ENCODE measurements around the gene PROC. TPM values are rescaled to one million over a fixed set of nuclear protein-coding genes. Genes with fewer than 3 reads are reported as not detected.

PROC gene
- total and polyA plus RNA-seq, 10 donors, result 0.16 to 0.52 (median 0.21) TPM; not detected in 7

DNA sequence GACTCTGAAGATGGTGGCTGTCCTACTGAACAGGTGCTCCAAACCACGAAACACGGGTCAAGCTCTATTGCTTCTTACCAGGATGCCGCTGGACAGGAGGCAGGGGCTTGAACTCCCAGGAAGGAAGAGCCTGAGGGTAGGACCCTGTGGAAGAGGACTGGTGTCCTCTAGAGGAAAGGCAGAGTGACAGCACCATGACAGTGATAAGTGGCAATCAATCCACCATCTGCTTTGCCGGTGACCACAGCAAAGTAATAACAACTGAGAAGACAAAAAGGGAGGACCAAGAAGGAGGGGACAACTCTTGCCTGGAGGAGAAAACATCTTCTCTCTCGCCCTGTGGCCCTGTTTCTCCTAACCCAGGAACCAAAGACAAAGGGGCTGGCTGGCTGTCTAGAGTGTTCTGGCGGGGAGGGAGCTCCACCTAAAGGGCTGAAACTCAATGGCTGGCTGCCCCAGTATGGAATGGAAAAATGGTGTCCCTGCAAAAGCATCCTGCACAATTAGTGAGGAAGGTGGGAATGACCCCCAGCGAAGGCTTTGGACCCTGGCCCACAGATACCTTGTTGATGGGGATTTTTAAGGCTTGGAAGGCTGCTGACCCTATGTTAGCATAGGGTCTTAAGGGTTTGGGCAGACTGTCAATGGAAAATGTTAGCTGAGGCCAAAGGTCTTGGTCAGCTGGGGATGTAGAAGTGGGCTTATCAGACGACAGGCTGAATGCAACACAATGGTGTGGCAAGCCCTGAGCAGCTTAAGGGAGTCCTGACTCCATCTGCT lies 35.4 kb downstream of the PROC start:
- DNase-seq, result no peak
- H3K36me3 ChIP-seq, result peaks cover 0 to 24% (median 0%) of the 10 kb centered on the region in 6 donors
- H3K4me3 ChIP-seq, result no peak overlapping the region
- H3K27me3 ChIP-seq (replicated peaks in 1 of 7), result no peaks in the 10 kb centered on the region
- 89 to 95% (median 91%) methylated on average over 8 of the region's 8 CpGs for WGBS, 5 donors
- no peak for TF ChIP-seq POLR2A (IDR thresholded peaks at IDR 0.05)
- TF ChIP-seq POLR2AphosphoS5 (IDR thresholded peaks at IDR 0.05), result no peak
- TF ChIP-seq, protein P1, sequence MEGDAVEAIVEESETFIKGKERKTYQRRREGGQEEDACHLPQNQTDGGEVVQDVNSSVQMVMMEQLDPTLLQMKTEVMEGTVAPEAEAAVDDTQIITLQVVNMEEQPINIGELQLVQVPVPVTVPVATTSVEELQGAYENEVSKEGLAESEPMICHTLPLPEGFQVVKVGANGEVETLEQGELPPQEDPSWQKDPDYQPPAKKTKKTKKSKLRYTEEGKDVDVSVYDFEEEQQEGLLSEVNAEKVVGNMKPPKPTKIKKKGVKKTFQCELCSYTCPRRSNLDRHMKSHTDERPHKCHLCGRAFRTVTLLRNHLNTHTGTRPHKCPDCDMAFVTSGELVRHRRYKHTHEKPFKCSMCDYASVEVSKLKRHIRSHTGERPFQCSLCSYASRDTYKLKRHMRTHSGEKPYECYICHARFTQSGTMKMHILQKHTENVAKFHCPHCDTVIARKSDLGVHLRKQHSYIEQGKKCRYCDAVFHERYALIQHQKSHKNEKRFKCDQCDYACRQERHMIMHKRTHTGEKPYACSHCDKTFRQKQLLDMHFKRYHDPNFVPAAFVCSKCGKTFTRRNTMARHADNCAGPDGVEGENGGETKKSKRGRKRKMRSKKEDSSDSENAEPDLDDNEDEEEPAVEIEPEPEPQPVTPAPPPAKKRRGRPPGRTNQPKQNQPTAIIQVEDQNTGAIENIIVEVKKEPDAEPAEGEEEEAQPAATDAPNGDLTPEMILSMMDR (IDR thresholded peaks at IDR 0.05 in 8 of 11, conservative IDR thresholded peaks at IDR 0.05 in 3 of 11), result no peak
- no peaks in the 10 kb centered on the region for H3K9me3 ChIP-seq
- H3K4me1 ChIP-seq, result no peaks in the 10 kb centered on the region
- no peak overlapping the region for H3K27ac ChIP-seq
- intact Hi-C loops (cut with DNase I; ENCODE audit: low total_unique reads), result no loop called here

DNA sequence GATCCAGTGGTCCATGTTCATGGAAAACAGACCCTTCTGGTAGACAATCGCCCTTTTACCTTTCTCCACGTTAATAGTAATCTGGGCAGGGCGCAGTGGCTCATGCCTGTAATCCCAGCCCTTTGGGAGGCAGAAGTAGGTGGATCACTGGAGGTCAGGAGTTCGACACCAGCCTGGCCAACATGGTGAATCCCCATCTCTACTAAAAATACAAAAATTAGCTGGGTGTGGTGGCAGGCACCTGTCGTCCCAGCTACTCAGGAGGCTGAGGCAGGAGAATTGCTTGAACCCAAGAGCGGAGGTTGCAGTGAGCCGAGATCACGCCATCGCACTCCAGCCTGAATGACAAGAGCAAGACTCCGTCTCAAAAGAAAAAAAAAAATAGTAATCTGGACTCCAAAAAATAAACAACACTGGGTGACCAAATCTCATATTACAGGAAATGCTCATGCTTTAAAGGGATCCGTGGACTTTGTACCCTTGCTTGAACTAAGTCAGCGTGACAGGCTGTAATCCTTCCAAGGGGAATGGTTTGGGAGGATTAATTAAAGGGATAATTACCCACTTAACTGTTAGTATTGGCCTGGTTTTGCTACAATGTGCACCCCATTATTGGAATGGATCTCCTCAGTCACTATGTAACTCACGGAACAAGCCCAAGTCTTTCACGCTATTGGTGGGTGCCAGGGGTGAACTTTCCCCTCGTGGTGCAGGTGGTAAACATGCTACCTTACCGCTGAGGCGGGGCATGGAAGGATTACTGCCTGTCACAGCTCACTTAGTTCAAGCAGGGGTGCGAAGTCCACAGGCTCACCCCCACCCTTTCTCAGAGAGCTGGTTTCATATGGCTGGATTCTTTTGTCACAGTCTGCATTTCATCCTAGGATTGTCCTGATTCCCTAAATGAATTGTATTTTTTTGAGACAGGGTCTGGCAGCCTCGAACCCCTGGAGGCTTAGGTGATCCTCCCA lies 36.7 kb downstream of the PROC start:
- DNase-seq, result no peak
- Histone ChIP-seq H3K27me3 (replicated peaks in 1 of 7) (no peaks in the 10 kb centered on the region), H3K27ac (no peak overlapping the region), H3K4me3 (no peak overlapping the region), H3K4me1 (no peaks in the 10 kb centered on the region), H3K9me3 (no peaks in the 10 kb centered on the region), H3K36me3 (peaks cover 0 to 29% (median 0%) of the 10 kb centered on the region in 6 donors)
- no peak for TF ChIP-seq POLR2AphosphoS5 (IDR thresholded peaks at IDR 0.05)
- no peak for TF ChIP-seq POLR2A (IDR thresholded peaks at IDR 0.05)
- TF ChIP-seq, protein P1 (IDR thresholded peaks at IDR 0.05 in 8 of 11, conservative IDR thresholded peaks at IDR 0.05 in 3 of 11), result no peak
- 93 to 95% (median 94%) methylated on average over 19 of the region's 19 CpGs for WGBS, 5 donors
- intact Hi-C loops (cut with DNase I; ENCODE audit: low total_unique reads), result no loop called here

DNA sequence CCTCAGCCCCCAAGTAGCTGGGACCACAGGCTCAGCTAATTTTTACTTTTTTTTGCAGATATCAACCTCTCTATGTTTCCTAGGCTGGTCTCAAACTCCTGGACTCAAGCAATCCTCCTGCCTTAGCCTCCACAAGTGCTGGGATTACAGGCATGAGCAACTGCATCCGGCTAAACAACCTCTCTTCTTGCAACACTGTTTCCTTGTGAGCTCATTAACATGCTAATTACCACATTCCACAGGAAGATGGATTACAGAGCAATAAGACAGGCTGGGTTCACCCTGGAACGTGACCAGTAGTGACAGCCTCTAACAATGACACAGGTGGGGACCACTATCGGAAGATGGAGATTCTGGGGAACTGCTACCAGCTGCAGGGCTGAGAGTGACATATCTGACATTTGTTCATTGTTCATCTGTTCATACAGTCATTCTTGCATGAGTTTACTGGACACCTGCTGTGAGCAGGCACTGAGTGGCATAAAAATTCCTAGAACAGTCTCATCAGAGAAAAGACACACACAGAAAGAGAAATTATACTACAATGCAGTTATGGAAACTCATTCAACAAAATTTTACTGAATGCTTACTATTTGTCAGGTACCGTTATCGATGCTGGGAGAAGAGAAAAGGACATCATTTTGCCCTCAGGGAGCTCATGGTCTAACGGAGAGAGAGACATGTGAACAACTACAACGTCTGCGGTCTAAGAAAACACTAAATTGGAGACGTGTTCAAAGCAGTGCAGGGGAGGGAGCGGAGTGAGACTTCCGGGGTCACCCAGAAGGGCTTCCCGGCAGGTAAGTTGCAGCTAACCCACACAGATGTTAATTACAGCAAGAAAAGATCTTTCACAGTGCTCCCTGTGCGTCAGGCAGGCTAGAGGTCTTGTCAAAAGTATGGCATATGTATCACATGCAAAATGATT lies 37.6 kb downstream of the PROC start:
- TF ChIP-seq, protein P1 (IDR thresholded peaks at IDR 0.05 in 8 of 11, conservative IDR thresholded peaks at IDR 0.05 in 3 of 11), result no peak
- TF ChIP-seq POLR2AphosphoS5 (IDR thresholded peaks at IDR 0.05), result no peak
- no peak for TF ChIP-seq POLR2A (IDR thresholded peaks at IDR 0.05)
- no peak overlapping the region for H3K27ac ChIP-seq
- no peaks in the 10 kb centered on the region for H3K9me3 ChIP-seq
- intact Hi-C loops (cut with DNase I; ENCODE audit: low total_unique reads), result no loop called here
- 81 to 86% (median 81%) methylated on average over 13 of the region's 13 CpGs for WGBS, 5 donors
- DNase-seq, result no peak
- H3K4me3 ChIP-seq, result no peak overlapping the region
- H3K27me3 ChIP-seq (replicated peaks in 1 of 7), result no peaks in the 10 kb centered on the region
- no peaks in the 10 kb centered on the region for H3K4me1 ChIP-seq
- H3K36me3 ChIP-seq, result peaks cover 0 to 29% (median 0%) of the 10 kb centered on the region in 6 donors

All from spleen (tissue), 11 donors.